ENCODE results near the gene GALNT11. TPM values are rescaled to one million over a fixed set of nuclear protein-coding genes. Genes with fewer than 3 reads are reported as not detected.

The GALNT11 gene
- total and polyA plus RNA-seq, 9 of the 15 experiments (the other 6 are each of a cell fraction or from before 2014, with no cell fraction given) = 8.2 to 59.5 (median 36.5) TPM

- H3K4me3 ChIP-seq = no peak overlapping the region
- H4K20me1 ChIP-seq (replicated peaks; ENCODE audit: control insufficient read depth, insufficient read depth, low read length) = no peaks in the 10 kb centered on the region
- H3K36me3 ChIP-seq (ENCODE audit: control insufficient read depth, insufficient read depth, low read length) = peaks cover 88% of the 10 kb centered on the region; the same call in 2 of the 3 replicates
- 93% methylated on average over 5 of the region's 5 CpGs for WGBS (ENCODE audit: insufficient coverage, low coverage, missing lambda C conversion rate)
- ChIA-PET POLR2A (interaction anchor here (1.0 to 2.1 kb wide), 5 partner anchors 8 to 53 kb away, joined by 3 to 7 read pairs (median 4); no protein-coding TSS in a partner anchor), CTCF (ENCODE audit: low intra/inter-chr PET ratio) (no interaction called here)
- BruUV-seq (replicated peaks) = TSS peak; percentile 4
- H2AFZ ChIP-seq (ENCODE audit: low read depth, low read length) = no peak overlapping the region
- no peaks in the 10 kb centered on the region for H3K79me2 ChIP-seq (ENCODE audit: control insufficient read depth, insufficient read depth, low read length)
- H3K9me1 ChIP-seq (ENCODE audit: control insufficient read depth, insufficient read depth, low read length) = no peaks in the 10 kb centered on the region
- FAIRE-seq = no peak
- H3K4me1 ChIP-seq (replicated peaks in 1 of 2; ENCODE audit: control insufficient read depth in 2 of 2, insufficient read depth in 2 of 2, low read length in 2 of 2) = 0 out of 5 replicates have a peak, but pooled peaks cover 0 to 3% of the 10 kb centered on the region in 2 experiments
- in situ Hi-C loops (cut with MboI) = no loop called here
- DNase-seq (ENCODE audit: extremely low read depth in 1 of 4, low spot score in 3 of 4) = no peak
- no peaks in the 10 kb centered on the region for H3K9me3 ChIP-seq (replicated peaks; ENCODE audit: control insufficient read depth, insufficient read depth, low read depth, low read length)
- peak; percentile 44; the same call in 2 of the 3 replicates for ATAC-seq
- H3K9ac ChIP-seq (ENCODE audit: insufficient read depth in 1 of 2, low read depth in 2 of 2, low read length in 2 of 2) = no peak overlapping the region
- H3K27ac ChIP-seq (ENCODE audit: extremely low read depth, low read depth, low read length) = no peak overlapping the region
- no peak overlapping the region for H3K4me2 ChIP-seq (ENCODE audit: insufficient read depth, low read length)
- TF ChIP-seq ZNF668 (CRISPR knock-in tag; IDR thresholded peaks at IDR 0.05) (no peak), MECOM (CRISPR knock-in tag; IDR thresholded peaks at IDR 0.05) (no peak), IRF2 (CRISPR knock-in tag; IDR thresholded peaks at IDR 0.05) (no peak), POLR2A (conservative IDR thresholded peaks at IDR 0.05) (0 out of 2 replicates have a peak, but pooled peaks have one; percentile 23), GABPB2 (CRISPR knock-in tag; conservative IDR thresholded peaks at IDR 0.05) (no peak), MAFF (IDR thresholded peaks at IDR 0.05; ENCODE audit: low read length) (no peak), FOXJ3 (CRISPR knock-in tag; IDR thresholded peaks at IDR 0.05) (no peak), GATAD2B (IDR thresholded peaks at IDR 0.05; ENCODE audit: borderline replicate concordance) (no peak), SETDB1 (IDR thresholded peaks at IDR 0.05; ENCODE audit: low read length) (no peak), AFF4 (CRISPR knock-in tag; IDR thresholded peaks at IDR 0.05) (no peak), ZNF3 (CRISPR knock-in tag; IDR thresholded peaks at IDR 0.05) (no peak), NFATC3 (IDR thresholded peaks at IDR 0.05) (no peak), STAT6 (CRISPR knock-in tag; IDR thresholded peaks at IDR 0.05) (no peak), POLR2AphosphoS5 (IDR thresholded peaks at IDR 0.05; ENCODE audit: control insufficient read depth, insufficient read depth, low read depth, low read length) (0 out of 2 replicates have a peak, but pooled peaks have one; percentile 5), ZHX1 (conservative IDR thresholded peaks at IDR 0.05; ENCODE audit: low read length) (no peak)
- H3K27me3 ChIP-seq (ENCODE audit: control insufficient read depth in 2 of 2, insufficient read depth in 2 of 2, low read length in 2 of 2) = no peaks in the 10 kb centered on the region
- intact Hi-C loops (cut with micrococcal nuclease) = no loop called here
These were observed 107.3 kb downstream of the GALNT11 start for GRCh38 chr7:152132812-152133211.
